ENCODE measurements around the gene TWSG1. TPM values are rescaled to one million over a fixed set of nuclear protein-coding genes. Genes with fewer than 3 reads are reported as not detected.

Gene TWSG1
- total and polyA plus RNA-seq, 2 donors from 2014 or later: 16.9 to 50.1 TPM

- no peaks in the 10 kb centered on the region for H3K9me3 ChIP-seq (ENCODE audit: control insufficient read depth in 2 of 3, insufficient read depth in 1 of 3, low read length in 3 of 3)
- FAIRE-seq: no peak
- intact Hi-C loops (cut with DNase I): no loop called here
These were observed 19.7 kb downstream of the TWSG1 start for GRCh38 chr18:9354256-9354655.

DNA sequence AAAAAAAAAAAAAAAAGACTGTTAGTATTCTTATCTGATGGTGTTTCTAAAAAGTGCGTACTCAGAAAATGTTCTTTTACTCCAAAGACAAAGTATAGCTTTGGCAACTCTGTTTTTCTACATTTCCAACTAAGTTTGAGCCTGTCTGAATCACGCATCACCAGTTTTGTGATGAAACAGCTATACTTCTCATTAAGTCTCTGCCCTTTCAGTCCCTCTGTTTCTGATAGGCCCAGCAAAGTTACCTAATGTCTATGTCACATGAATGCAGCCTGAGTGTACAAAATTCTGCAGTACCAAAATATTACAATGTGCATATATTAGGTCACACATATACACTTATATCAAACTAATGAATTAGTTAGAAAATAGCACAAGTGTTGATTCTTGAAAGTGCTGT lies 22.4 kb downstream of the TWSG1 start:
- no peak for DNase-seq
- intact Hi-C loops (cut with DNase I): no loop called here
- H3K9ac ChIP-seq (ENCODE audit: low read length in 3 of 3): no peak overlapping the region
- H3K27me3 ChIP-seq (ENCODE audit: control insufficient read depth, insufficient read depth, low read length): no peaks in the 10 kb centered on the region
- H3K9me3 ChIP-seq (ENCODE audit: control insufficient read depth in 2 of 3, insufficient read depth in 1 of 3, low read length in 3 of 3): no peaks in the 10 kb centered on the region
- no peaks in the 10 kb centered on the region for H3K4me1 ChIP-seq (ENCODE audit: control insufficient read depth in 2 of 3, insufficient read depth in 2 of 3, low read depth in 1 of 3, low read length in 3 of 3)
- FAIRE-seq: no peak
- no peak overlapping the region for H3K4me3 ChIP-seq (ENCODE audit: low read length in 3 of 3)
- TF ChIP-seq, protein P1, sequence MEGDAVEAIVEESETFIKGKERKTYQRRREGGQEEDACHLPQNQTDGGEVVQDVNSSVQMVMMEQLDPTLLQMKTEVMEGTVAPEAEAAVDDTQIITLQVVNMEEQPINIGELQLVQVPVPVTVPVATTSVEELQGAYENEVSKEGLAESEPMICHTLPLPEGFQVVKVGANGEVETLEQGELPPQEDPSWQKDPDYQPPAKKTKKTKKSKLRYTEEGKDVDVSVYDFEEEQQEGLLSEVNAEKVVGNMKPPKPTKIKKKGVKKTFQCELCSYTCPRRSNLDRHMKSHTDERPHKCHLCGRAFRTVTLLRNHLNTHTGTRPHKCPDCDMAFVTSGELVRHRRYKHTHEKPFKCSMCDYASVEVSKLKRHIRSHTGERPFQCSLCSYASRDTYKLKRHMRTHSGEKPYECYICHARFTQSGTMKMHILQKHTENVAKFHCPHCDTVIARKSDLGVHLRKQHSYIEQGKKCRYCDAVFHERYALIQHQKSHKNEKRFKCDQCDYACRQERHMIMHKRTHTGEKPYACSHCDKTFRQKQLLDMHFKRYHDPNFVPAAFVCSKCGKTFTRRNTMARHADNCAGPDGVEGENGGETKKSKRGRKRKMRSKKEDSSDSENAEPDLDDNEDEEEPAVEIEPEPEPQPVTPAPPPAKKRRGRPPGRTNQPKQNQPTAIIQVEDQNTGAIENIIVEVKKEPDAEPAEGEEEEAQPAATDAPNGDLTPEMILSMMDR (IDR thresholded peaks at IDR 0.05; ENCODE audit: borderline replicate concordance, extremely low read depth, insufficient read depth): no peak
- H3K27ac ChIP-seq (ENCODE audit: low read depth in 2 of 2, low read length in 2 of 2): no peak overlapping the region
- no peaks in the 10 kb centered on the region for H3K36me3 ChIP-seq (ENCODE audit: control insufficient read depth in 2 of 3, insufficient read depth in 3 of 3, low read length in 3 of 3)

More at GRCh38 chr18:9354256-9354655, 19.7 kb downstream of the TWSG1 start:
- no peak overlapping the region for H3K9ac ChIP-seq (ENCODE audit: low read length in 3 of 3)
- H3K4me1 ChIP-seq (ENCODE audit: control insufficient read depth in 2 of 3, insufficient read depth in 2 of 3, low read depth in 1 of 3, low read length in 3 of 3): no peaks in the 10 kb centered on the region
- DNase-seq: no peak
- TF ChIP-seq, protein P1 (IDR thresholded peaks at IDR 0.05; ENCODE audit: borderline replicate concordance, extremely low read depth, insufficient read depth): no peak
- no peak overlapping the region for H3K27ac ChIP-seq (ENCODE audit: low read depth in 2 of 2, low read length in 2 of 2)
- no peaks in the 10 kb centered on the region for H3K27me3 ChIP-seq (ENCODE audit: control insufficient read depth, insufficient read depth, low read length)
- no peak overlapping the region for H3K4me3 ChIP-seq (ENCODE audit: low read length in 3 of 3)
- no peaks in the 10 kb centered on the region for H3K36me3 ChIP-seq (ENCODE audit: control insufficient read depth in 2 of 3, insufficient read depth in 3 of 3, low read length in 3 of 3)

DNA sequence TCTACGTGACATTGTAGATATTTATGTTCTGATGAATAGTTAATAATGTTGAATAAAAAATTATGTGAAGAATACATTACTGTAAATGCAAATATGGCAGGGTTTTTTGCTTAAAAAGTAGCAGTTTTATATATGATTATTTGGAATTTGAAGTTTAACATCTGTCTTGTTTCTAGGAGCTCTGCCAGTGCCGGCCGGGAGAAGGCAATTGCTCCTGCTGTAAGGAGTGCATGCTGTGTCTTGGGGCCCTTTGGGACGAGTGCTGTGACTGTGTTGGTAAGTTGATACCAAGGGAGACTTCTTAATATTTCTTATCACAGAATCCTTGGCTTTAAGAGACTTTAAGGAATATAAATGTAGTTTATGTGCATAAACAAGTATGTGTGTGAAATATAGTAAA lies 25.2 kb downstream of the TWSG1 start:
- Histone ChIP-seq H3K27me3 (ENCODE audit: control insufficient read depth, insufficient read depth, low read length) (no peaks in the 10 kb centered on the region), H3K9ac (ENCODE audit: low read length in 3 of 3) (no peak overlapping the region), H3K9me3 (ENCODE audit: control insufficient read depth in 2 of 3, insufficient read depth in 1 of 3, low read length in 3 of 3) (no peaks in the 10 kb centered on the region), H3K27ac (ENCODE audit: low read depth in 2 of 2, low read length in 2 of 2) (no peak overlapping the region), H3K4me1 (ENCODE audit: control insufficient read depth in 2 of 3, insufficient read depth in 2 of 3, low read depth in 1 of 3, low read length in 3 of 3) (no peaks in the 10 kb centered on the region), H3K36me3 (ENCODE audit: control insufficient read depth in 2 of 3, insufficient read depth in 3 of 3, low read length in 3 of 3) (no peaks in the 10 kb centered on the region), H3K4me3 (ENCODE audit: low read length in 3 of 3) (no peak overlapping the region)
- intact Hi-C loops (cut with DNase I): no loop called here
- FAIRE-seq (peak; percentile 32), DNase-seq (peak in 1 of 5 donors; percentile 37)
- TF ChIP-seq, protein P1 (IDR thresholded peaks at IDR 0.05; ENCODE audit: borderline replicate concordance, extremely low read depth, insufficient read depth): no peak

DNA sequence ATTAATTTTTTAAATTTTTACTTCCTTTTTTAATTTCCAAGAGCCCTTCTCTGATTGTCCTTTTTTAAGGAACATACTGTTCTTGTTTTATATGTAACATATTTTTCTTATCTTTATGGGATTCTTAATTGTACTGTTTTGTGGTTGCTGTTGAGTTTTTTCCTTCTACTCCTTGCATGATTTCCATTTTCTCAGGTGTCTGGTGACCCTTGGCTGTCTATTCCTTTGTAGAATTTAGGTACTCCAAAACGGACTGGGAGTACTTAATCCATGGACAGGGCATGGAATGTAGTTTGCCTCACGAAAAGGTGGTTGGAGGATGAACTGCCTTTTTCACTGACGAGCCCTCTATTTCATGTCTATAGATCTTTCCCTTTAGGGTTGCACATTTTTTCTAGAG lies 26.6 kb downstream of the TWSG1 start:
- DNase-seq (no peak), FAIRE-seq (no peak)
- intact Hi-C loops (cut with DNase I): no loop called here
- Histone ChIP-seq H3K4me3 (ENCODE audit: low read length in 3 of 3) (no peak overlapping the region), H3K36me3 (ENCODE audit: control insufficient read depth in 2 of 3, insufficient read depth in 3 of 3, low read length in 3 of 3) (no peaks in the 10 kb centered on the region), H3K9me3 (ENCODE audit: control insufficient read depth in 2 of 3, insufficient read depth in 1 of 3, low read length in 3 of 3) (no peaks in the 10 kb centered on the region), H3K4me1 (ENCODE audit: control insufficient read depth in 2 of 3, insufficient read depth in 2 of 3, low read depth in 1 of 3, low read length in 3 of 3) (no peaks in the 10 kb centered on the region), H3K27me3 (ENCODE audit: control insufficient read depth, insufficient read depth, low read length) (no peaks in the 10 kb centered on the region), H3K9ac (ENCODE audit: low read length in 3 of 3) (no peak overlapping the region), H3K27ac (ENCODE audit: low read depth in 2 of 2, low read length in 2 of 2) (no peak overlapping the region)
- TF ChIP-seq, protein P1 (IDR thresholded peaks at IDR 0.05; ENCODE audit: borderline replicate concordance, extremely low read depth, insufficient read depth): no peak

Data from kidney (tissue), 14 donors.